GM12891 (cell line): ENCODE measurements around the gene ARL11.

ENCODE experiments used
- POLR2A ChIP-seq: IDR thresholded peaks from 2 replicates; pipeline ENCODE4 v1.6.1; 2011; ENCODE audit warnings: low read depth, low read length, control low read depth
- POLR2AphosphoS5 ChIP-seq: IDR thresholded peaks from 2 replicates; pipeline ENCODE4 v1.6.1; 2011; ENCODE audit warnings: low read depth, low read length, control low read depth

- TF ChIP-seq POLR2AphosphoS5 (no peak), POLR2A (no peak)
Measured at GRCh38 chr13:49633710-49634109, 5.4 kb downstream of the ARL11 start.
